HG02870 (cell line): ENCODE results near the gene DUOXA1.
"Not testable (repeated sequence)": the region's sequence is repeated elsewhere in the genome, so short reads cannot be mapped to it uniquely, and the experiment has no call there.

ENCODE experiments used
- ATAC-seq: cut with Tn5 transposase; IDR thresholded peaks from one replicate; pipeline ENCODE4 v1.9.1; 2021; ENCODE audit warnings: mild to moderate bottlenecking, moderate library complexity; ENCODE audit not compliant: unreplicated experiment

DUOXA1 gene

GRCh38 chr15:45151998-45152828, 22.5 kb upstream of the DUOXA1 start:
- no peak for ATAC-seq

GRCh38 chr15:45150997-45151396, 21.3 kb upstream of the DUOXA1 start:
- ATAC-seq, result no peak

GRCh38 chr15:45150481-45150880, 20.8 kb upstream of the DUOXA1 start:
- ATAC-seq, result no peak

- no peak for ATAC-seq
These were observed 19.4 kb upstream of the DUOXA1 start for GRCh38 chr15:45149060-45149459.

GRCh38 chr15:45148076-45149059, 18.7 kb upstream of the DUOXA1 start:
- ATAC-seq, result no peak

GRCh38 chr15:45147606-45148005, 17.9 kb upstream of the DUOXA1 start:
- no peak for ATAC-seq

GRCh38 chr15:45146405-45146804, 16.7 kb upstream of the DUOXA1 start:
- no peak for ATAC-seq

- ATAC-seq, result no peak
These were observed 15.1 kb upstream of the DUOXA1 start for GRCh38 chr15:45144775-45145174.

GRCh38 chr15:45143946-45144345, 14.3 kb upstream of the DUOXA1 start:
- ATAC-seq, result no peak

GRCh38 chr15:45143056-45143455, 13.4 kb upstream of the DUOXA1 start:
- ATAC-seq, result no peak

GRCh38 chr15:45141386-45141785, 11.7 kb upstream of the DUOXA1 start:
- ATAC-seq, result no peak

- ATAC-seq, result no peak
These were observed 11.0 kb upstream of the DUOXA1 start for GRCh38 chr15:45140557-45141250.

- ATAC-seq, result no peak
These were observed 10.1 kb upstream of the DUOXA1 start for GRCh38 chr15:45139770-45140169.

GRCh38 chr15:45138814-45139765, 9.4 kb upstream of the DUOXA1 start:
- ATAC-seq, result no peak

- no peak for ATAC-seq
These were observed 8.0 kb upstream of the DUOXA1 start for GRCh38 chr15:45137703-45138102.

- no peak for ATAC-seq
These were observed 6.7 kb upstream of the DUOXA1 start for GRCh38 chr15:45136378-45136764.

GRCh38 chr15:45135705-45136377, 6.2 kb upstream of the DUOXA1 start:
- ATAC-seq, result not testable (repeated sequence)

- ATAC-seq, result no peak
These were observed 5.3 kb upstream of the DUOXA1 start for GRCh38 chr15:45134682-45135604.
